Gastrocnemius medialis (tissue), 4 donors: ENCODE data around the gene SIL1. TPM values are rescaled to one million over a fixed set of nuclear protein-coding genes. Genes with fewer than 3 reads are reported as not detected.
"Not testable (repeated sequence)": the region's sequence is repeated elsewhere in the genome, so short reads cannot be mapped to it uniquely, and the experiment has no call there.

ENCODE experiments used
- ATAC-seq, 2 donors: fragments of 150-250 bp; one replicate each; pipeline ENCODE4 v1.9.1; 2016
- DNase-seq, 2 donors: peaks; one replicate each; pipeline ENCODE4 v3.0.0-alpha.2; 2019
- H3K27ac ChIP-seq, 4 donors: fragments of 200-600 bp; sonication (generic); 1 replicate in 1 of 4; 2 replicates in 3 of 4; pipeline ENCODE4 v1.5.1; 2016 to 2018; ENCODE audit warnings: mild to moderate bottlenecking in 2 of 4, moderate library complexity in 1 of 4
- H3K27me3 ChIP-seq, 3 donors: fragments of 200-600 bp; sonication (generic) in 2 of 3; 1 replicate in 1 of 3; 2 replicates in 2 of 3; pipeline versions ENCODE4 v1.5.1 to v1.6.0; 2016 to 2019; ENCODE audit warnings: mild to moderate bottlenecking in 1 of 3, moderate library complexity in 1 of 3
- H3K36me3 ChIP-seq, 2 donors: fragments of 200-600 bp; sonication (generic) in 1 of 2; one replicate each; pipeline ENCODE4 v1.5.1; 2017 to 2018
- H3K4me1 ChIP-seq, 2 donors: fragments of 200-600 bp; sonication (generic) in 1 of 2; one replicate each; pipeline ENCODE4 v1.5.1; 2016 to 2017; ENCODE audit warnings: mild to moderate bottlenecking in 2 of 2
- H3K4me3 ChIP-seq, 4 donors: fragments of 200-600 bp; sonication (generic) in 3 of 4; 1 replicate in 1 of 4; 2 replicates in 3 of 4; pipeline ENCODE4 v1.5.1; 2016 to 2019; ENCODE audit warnings: mild to moderate bottlenecking in 2 of 4
- H3K9me3 ChIP-seq, 3 donors: fragments of 200-600 bp; sonication (generic) in 2 of 3; 1 replicate in 1 of 3; 2 replicates in 2 of 3; pipeline ENCODE4 v1.5.1; 2016 to 2019
- CTCF ChIP-seq, 5 experiments: fragments of 450-650 bp in 3 of 5; fragments of 200-600 bp in 2 of 5; sonication (generic) in 2 of 5; IDR thresholded peaks in 4 of 5; conservative IDR thresholded peaks in 1 of 5; 1 replicate in 4 of 5; 2 replicates in 1 of 5; pipeline ENCODE4 v1.5.1; 2016 to 2019; ENCODE audit warnings: antibody characterized with exemption in 5 of 5, mild to moderate bottlenecking in 3 of 5, moderate library complexity in 3 of 5
- POLR2A ChIP-seq, 2 donors: fragments of 450-650 bp; IDR thresholded peaks; one replicate each; pipeline ENCODE4 v1.6.1; 2017; ENCODE audit warnings: antibody characterized with exemption in 2 of 2, mild to moderate bottlenecking in 2 of 2, moderate library complexity in 2 of 2
- in situ Hi-C, 4 donors: fragments of 200-750 bp; cut with MboI; loops; one replicate each; pipeline versions ENCODE4 v1.15.0 to v1.8.0; 2017; ENCODE audit warnings: low sequenced_read_pairs in 4 of 4
- intact Hi-C: fragments of 100-400 bp; cut with DNase I; formaldehyde crosslinking; loops from one replicate; pipeline ENCODE4 v1.15.1; 2023; ENCODE audit warnings: low total_unique reads
- total RNA-seq, 4 donors: library from RNA; depleted of rRNA; stranded (reverse); fragments of >200 nt; gene quantifications; one replicate each; pipeline versions ENCODE4 v1.1.0 to v1.2.3, GENCODE V29; 2016

SIL1 gene
- total RNA-seq, 4 donors from 2014 or later: 36.6 to 52.6 (median 48.2) TPM

- TF ChIP-seq POLR2A (IDR thresholded peaks at IDR 0.05) (no peak), CTCF (IDR thresholded peaks at IDR 0.05 in 4 of 5, conservative IDR thresholded peaks at IDR 0.05 in 1 of 5) (no peak)
- intact Hi-C loops (no loop called here), in situ Hi-C loops (no loop called here)
- no peak for ATAC-seq
- H3K27me3 ChIP-seq: no peaks in the 10 kb centered on the region
- no peak overlapping the region for H3K4me3 ChIP-seq
- H3K36me3 ChIP-seq: no peaks in the 10 kb centered on the region
- H3K27ac ChIP-seq: no peak overlapping the region
- DNase-seq: no peak
- no peaks in the 10 kb centered on the region for H3K9me3 ChIP-seq
- H3K4me1 ChIP-seq: peaks cover 20 to 24% of the 10 kb centered on the region in 2 donors
Observed at GRCh38 chr5:139058121-139058520, 140.0 kb downstream of the SIL1 start.

DNA sequence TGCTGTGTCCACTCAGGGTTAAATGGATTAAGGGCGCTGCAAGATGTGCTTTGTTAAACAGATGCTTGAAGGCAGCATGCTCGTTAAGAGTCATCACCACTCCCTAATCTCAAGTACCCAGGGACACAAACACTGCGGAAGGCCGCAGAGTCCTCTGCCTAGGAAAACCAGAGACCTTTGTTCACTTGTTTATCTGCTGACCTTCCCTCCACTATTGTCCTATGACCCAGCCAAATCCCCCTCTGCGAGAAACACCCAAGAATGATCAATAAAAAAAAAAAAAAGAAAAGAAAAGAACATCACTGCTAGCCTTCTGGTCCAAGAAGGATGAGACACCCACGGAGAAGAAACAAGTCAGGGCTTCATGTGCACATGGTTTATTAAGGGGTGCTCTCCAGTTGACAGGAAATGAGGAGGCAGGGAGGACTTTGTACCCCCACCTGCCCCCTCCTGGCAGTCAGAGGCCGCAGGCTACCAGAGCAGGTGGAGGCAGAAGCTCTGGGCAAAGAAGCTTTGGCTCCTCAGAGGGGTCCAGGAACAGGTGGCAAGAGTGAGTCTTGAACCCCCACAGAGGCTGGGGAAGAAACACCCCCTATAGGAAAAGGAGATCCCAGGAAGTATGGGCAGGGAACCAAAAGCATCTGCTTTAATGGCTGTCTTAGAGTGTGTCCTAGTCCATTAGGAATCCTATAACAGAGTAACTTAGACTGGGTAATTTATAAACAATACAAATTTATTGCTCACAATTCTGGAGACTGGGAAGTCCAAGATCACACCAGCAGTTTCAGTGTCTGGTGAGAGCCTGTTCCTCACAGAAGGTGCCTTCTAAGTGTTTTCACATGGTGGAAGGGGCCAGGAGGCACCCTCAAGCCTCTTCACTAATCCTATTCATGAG, 140.9 kb downstream of the SIL1 start:
- DNase-seq, H3K27me3 ChIP-seq, intact Hi-C loops, H3K9me3 ChIP-seq, H3K27ac ChIP-seq, in situ Hi-C loops, H3K36me3 ChIP-seq, ATAC-seq, H3K4me3 ChIP-seq: not testable (repeated sequence)
- H3K4me1 ChIP-seq: peaks cover 15 to 22% of the 10 kb centered on the region in 2 donors

DNA sequence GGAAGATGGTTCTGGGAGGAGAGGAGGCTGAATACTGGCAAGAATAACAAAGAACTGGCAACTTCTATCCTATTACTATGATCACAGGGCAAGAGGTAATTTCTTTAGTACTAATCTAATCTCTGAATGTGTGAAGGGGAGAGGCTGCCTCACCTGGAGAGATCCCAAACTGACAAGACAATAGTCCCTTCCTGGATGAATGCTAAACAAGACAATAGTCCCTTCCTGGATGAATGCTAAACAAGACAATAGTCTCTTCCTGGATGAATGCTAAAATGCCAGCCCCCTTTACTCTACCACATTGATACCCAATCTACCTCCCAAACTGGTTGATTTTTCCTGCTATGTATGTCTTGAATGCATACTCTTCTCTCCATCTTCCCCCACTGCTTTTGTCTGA, 145.2 kb downstream of the SIL1 start:
- no peak for TF ChIP-seq POLR2A (IDR thresholded peaks at IDR 0.05)
- no peak for TF ChIP-seq CTCF (IDR thresholded peaks at IDR 0.05 in 4 of 5, conservative IDR thresholded peaks at IDR 0.05 in 1 of 5)
- in situ Hi-C loops (no loop called here), intact Hi-C loops (no loop called here)
- no peak overlapping the region for H3K27ac ChIP-seq
- H3K36me3 ChIP-seq: no peaks in the 10 kb centered on the region
- H3K27me3 ChIP-seq: no peaks in the 10 kb centered on the region
- no peak overlapping the region for H3K4me3 ChIP-seq
- H3K9me3 ChIP-seq: no peaks in the 10 kb centered on the region
- ATAC-seq (no peak), DNase-seq (no peak)
- peaks cover 10 to 14% of the 10 kb centered on the region in 2 donors for H3K4me1 ChIP-seq

- intact Hi-C loops: no loop called here
- ATAC-seq (no peak), DNase-seq (no peak)
- Histone ChIP-seq H3K4me1 (peaks cover 10 to 14% of the 10 kb centered on the region in 2 donors), H3K27ac (no peak overlapping the region), H3K4me3 (no peak overlapping the region), H3K9me3 (no peaks in the 10 kb centered on the region), H3K36me3 (no peaks in the 10 kb centered on the region), H3K27me3 (no peaks in the 10 kb centered on the region)
- in situ Hi-C loops: no loop called here
- no peak for TF ChIP-seq CTCF (IDR thresholded peaks at IDR 0.05 in 4 of 5, conservative IDR thresholded peaks at IDR 0.05 in 1 of 5)
Observed at GRCh38 chr5:139051392-139051791, 146.8 kb downstream of the SIL1 start.

- Histone ChIP-seq H3K27me3 (no peaks in the 10 kb centered on the region), H3K4me3 (no peak overlapping the region), H3K36me3 (no peaks in the 10 kb centered on the region), H3K9me3 (no peaks in the 10 kb centered on the region), H3K4me1 (peaks cover 10 to 14% of the 10 kb centered on the region in 2 donors), H3K27ac (no peak overlapping the region)
- in situ Hi-C loops (no loop called here), intact Hi-C loops (no loop called here)
- DNase-seq (no peak), ATAC-seq (no peak)
- no peak for TF ChIP-seq POLR2A (IDR thresholded peaks at IDR 0.05)
- no peak for TF ChIP-seq CTCF (IDR thresholded peaks at IDR 0.05 in 4 of 5, conservative IDR thresholded peaks at IDR 0.05 in 1 of 5)
Observed at GRCh38 chr5:139050432-139050831, 147.7 kb downstream of the SIL1 start.
